Measurements from ENCODE around the gene MYH14.

DNA sequence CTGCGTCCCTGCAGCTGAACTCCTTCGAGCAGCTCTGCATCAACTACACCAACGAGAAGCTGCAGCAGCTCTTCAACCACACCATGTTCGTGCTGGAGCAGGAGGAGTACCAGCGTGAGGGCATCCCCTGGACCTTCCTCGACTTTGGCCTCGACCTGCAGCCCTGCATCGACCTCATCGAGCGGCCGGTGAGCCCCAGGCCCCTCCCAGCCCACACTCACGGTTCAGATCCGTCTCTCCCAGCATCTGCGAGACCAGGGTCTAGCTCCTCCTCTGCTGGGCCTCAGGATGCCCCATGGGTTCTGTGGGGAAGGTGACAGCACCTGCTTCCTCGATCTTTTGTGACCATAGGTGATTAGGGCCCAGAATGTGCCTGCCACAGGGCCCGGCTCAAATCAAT, 46.2 kb downstream of the MYH14 start:
- TF ChIP-seq, protein P1, sequence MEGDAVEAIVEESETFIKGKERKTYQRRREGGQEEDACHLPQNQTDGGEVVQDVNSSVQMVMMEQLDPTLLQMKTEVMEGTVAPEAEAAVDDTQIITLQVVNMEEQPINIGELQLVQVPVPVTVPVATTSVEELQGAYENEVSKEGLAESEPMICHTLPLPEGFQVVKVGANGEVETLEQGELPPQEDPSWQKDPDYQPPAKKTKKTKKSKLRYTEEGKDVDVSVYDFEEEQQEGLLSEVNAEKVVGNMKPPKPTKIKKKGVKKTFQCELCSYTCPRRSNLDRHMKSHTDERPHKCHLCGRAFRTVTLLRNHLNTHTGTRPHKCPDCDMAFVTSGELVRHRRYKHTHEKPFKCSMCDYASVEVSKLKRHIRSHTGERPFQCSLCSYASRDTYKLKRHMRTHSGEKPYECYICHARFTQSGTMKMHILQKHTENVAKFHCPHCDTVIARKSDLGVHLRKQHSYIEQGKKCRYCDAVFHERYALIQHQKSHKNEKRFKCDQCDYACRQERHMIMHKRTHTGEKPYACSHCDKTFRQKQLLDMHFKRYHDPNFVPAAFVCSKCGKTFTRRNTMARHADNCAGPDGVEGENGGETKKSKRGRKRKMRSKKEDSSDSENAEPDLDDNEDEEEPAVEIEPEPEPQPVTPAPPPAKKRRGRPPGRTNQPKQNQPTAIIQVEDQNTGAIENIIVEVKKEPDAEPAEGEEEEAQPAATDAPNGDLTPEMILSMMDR (IDR thresholded peaks at IDR 0.05; ENCODE audit: insufficient read depth, low read depth, low read length) = no peak
- TF ChIP-seq EZH2 (IDR thresholded peaks at IDR 0.05; ENCODE audit: insufficient read depth, low read length) = no peak
